OCI-LY3 (cell line): Measurements from ENCODE around the gene CRMP1.

Experiments
- H2AFZ ChIP-seq: fragments of 200-600, 300-600 bp; shearing (Covaris generic); 2 replicates; pipeline ENCODE4 v1.6.0; 2014; ENCODE audit warnings: antibody characterized with exemption, low read depth, low read length
- H3K27ac ChIP-seq: fragments of 200-600, 300-600 bp; sonication (generic); 2 replicates; pipeline ENCODE4 v1.5.1; 2014; ENCODE audit warnings: mild to moderate bottlenecking, low read length, moderate library complexity, mixed read lengths
- H3K27me3 ChIP-seq: fragments of 200-600, 300-600 bp; sonication (generic); 2 replicates; pipeline ENCODE4 v1.6.1; 2014; ENCODE audit warnings: low read depth, low read length, mixed read lengths
- H3K36me3 ChIP-seq: fragments of 200-600, 300-600 bp; sonication (generic); replicated peaks from 2 replicates; pipeline ENCODE3; 2014; ENCODE audit warnings: low read depth, low read length, mixed read lengths
- H3K4me1 ChIP-seq: fragments of 300-600, 200-600 bp; sonication (generic); 2 replicates; pipeline ENCODE4 v1.6.1; 2014; ENCODE audit warnings: low read length, mixed read lengths
- H3K4me2 ChIP-seq: fragments of 200-600, 300-600 bp; sonication (generic); 2 replicates; pipeline ENCODE4 v1.6.1; 2014; ENCODE audit warnings: low read length, mixed read lengths
- H3K4me3 ChIP-seq: fragments of 300-600, 200-600 bp; sonication (generic); 2 replicates; pipeline ENCODE4 v1.5.1; 2014; ENCODE audit warnings: antibody characterized with exemption, mild to moderate bottlenecking, low read length, moderate library complexity
- H3K79me2 ChIP-seq: fragments of 300-600, 200-600 bp; shearing (Covaris generic); 2 replicates; pipeline ENCODE4 v1.6.1; 2014; ENCODE audit warnings: mild to moderate bottlenecking, low read length, mixed read lengths
- H3K9ac ChIP-seq: fragments of 300-600, 200-600 bp; shearing (Covaris generic); 2 replicates; pipeline ENCODE4 v1.6.0; 2014; ENCODE audit warnings: mild to moderate bottlenecking, low read length, moderate library complexity
- H3K9me3 ChIP-seq: fragments of 200-600, 300-600 bp; shearing (Covaris generic); 2 replicates; pipeline ENCODE4 v1.6.1; 2014; ENCODE audit warnings: low read length, mixed read lengths; ENCODE audit not compliant: insufficient read depth
- H4K20me1 ChIP-seq: fragments of 200-600, 300-600 bp; sonication (generic); 2 replicates; pipeline ENCODE4 v1.6.1; 2016; ENCODE audit warnings: low read length, mixed read lengths; ENCODE audit not compliant: insufficient read depth
- CTCF ChIP-seq: fragments of 200-600, 300-600 bp; sonication (generic); IDR thresholded peaks from 2 replicates; pipeline ENCODE4 v1.5.1; 2014; ENCODE audit warnings: antibody characterized with exemption, low read length, low read depth
- EZH2phosphoT487 ChIP-seq: fragments of 200-600 bp; shearing (Covaris generic); IDR thresholded peaks from 2 replicates; pipeline ENCODE4 v1.6.1; 2018; ENCODE audit warnings: antibody characterized with exemption, mixed run types, low read depth

The CRMP1 gene

DNA sequence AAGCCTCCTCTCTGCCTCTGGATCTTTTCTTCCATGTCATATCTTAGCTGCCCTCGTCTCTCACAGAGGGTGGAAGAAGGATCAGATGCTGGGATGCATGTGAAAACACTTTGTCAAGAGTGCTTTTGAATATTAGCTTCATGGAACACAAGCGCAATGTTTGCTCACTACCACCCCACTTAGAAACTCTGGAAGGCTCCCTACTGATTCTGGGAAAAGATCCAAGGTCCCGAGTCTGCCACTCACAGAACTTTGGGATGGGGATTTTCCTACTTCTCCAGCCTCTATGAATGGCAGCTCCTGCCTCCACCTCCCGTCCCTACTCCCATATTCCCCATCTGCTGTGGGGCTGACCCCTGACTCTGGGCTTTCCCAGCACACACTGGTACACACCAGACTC, 40.2 kb upstream of the CRMP1 start:
- TF ChIP-seq EZH2phosphoT487 (no peak), CTCF (no peak)

GRCh38 chr4:5932035-5932568, 39.2 kb upstream of the CRMP1 start:
- Histone ChIP-seq H3K36me3 (no peaks in the 10 kb centered on the region), H3K4me1 (no peaks in the 10 kb centered on the region), H3K27me3 (peaks cover 25% of the 10 kb centered on the region), H3K4me3 (no peak overlapping the region), H3K9me3 (no peaks in the 10 kb centered on the region), H3K4me2 (no peak overlapping the region), H4K20me1 (no peaks in the 10 kb centered on the region), H3K27ac (no peak overlapping the region), H3K79me2 (no peaks in the 10 kb centered on the region), H3K9ac (no peak overlapping the region), H2AFZ (no peak overlapping the region)
- no peak for TF ChIP-seq EZH2phosphoT487
- TF ChIP-seq CTCF: no peak

More for the DNA sequence above, 40.2 kb upstream of the CRMP1 start:
- Histone ChIP-seq H3K36me3 (no peaks in the 10 kb centered on the region), H3K4me2 (no peak overlapping the region), H3K4me1 (no peaks in the 10 kb centered on the region), H3K27ac (no peak overlapping the region), H3K79me2 (no peaks in the 10 kb centered on the region), H3K9ac (no peak overlapping the region), H3K4me3 (no peak overlapping the region), H3K27me3 (peaks cover 25% of the 10 kb centered on the region), H4K20me1 (no peaks in the 10 kb centered on the region), H2AFZ (no peak overlapping the region), H3K9me3 (no peaks in the 10 kb centered on the region)

GRCh38 chr4:5931526-5931925, 38.6 kb upstream of the CRMP1 start:
- Histone ChIP-seq H3K36me3 (no peaks in the 10 kb centered on the region), H3K9ac (no peak overlapping the region), H3K4me2 (no peak overlapping the region), H3K9me3 (no peaks in the 10 kb centered on the region), H2AFZ (no peak overlapping the region), H3K27me3 (peaks cover 25% of the 10 kb centered on the region), H4K20me1 (no peaks in the 10 kb centered on the region), H3K4me1 (no peaks in the 10 kb centered on the region), H3K27ac (no peak overlapping the region), H3K79me2 (no peaks in the 10 kb centered on the region), H3K4me3 (no peak overlapping the region)
- no peak for TF ChIP-seq CTCF
- no peak for TF ChIP-seq EZH2phosphoT487

- no peak overlapping the region for H2AFZ ChIP-seq
- H3K4me1 ChIP-seq: no peaks in the 10 kb centered on the region
- H3K9me3 ChIP-seq: no peaks in the 10 kb centered on the region
- H3K4me2 ChIP-seq: no peak overlapping the region
- no peaks in the 10 kb centered on the region for H3K79me2 ChIP-seq
- no peak overlapping the region for H3K27ac ChIP-seq
- no peak for TF ChIP-seq CTCF
- TF ChIP-seq EZH2phosphoT487: no peak
- no peaks in the 10 kb centered on the region for H4K20me1 ChIP-seq
- H3K4me3 ChIP-seq: no peak overlapping the region
- peaks cover 25% of the 10 kb centered on the region for H3K27me3 ChIP-seq
- H3K9ac ChIP-seq: no peak overlapping the region
- no peaks in the 10 kb centered on the region for H3K36me3 ChIP-seq
Measured at GRCh38 chr4:5930876-5931275, 38.0 kb upstream of the CRMP1 start.
